NCI-H526 treated with DMSO at 0.1 percent for 48 hours (cell line): Measurements from ENCODE around the gene SELENOP.
"Not testable (repeated sequence)": the region's sequence is repeated elsewhere in the genome, so short reads cannot be mapped to it uniquely, and the experiment has no call there.

Experiments used
- DNase-seq: peaks from one replicate; lab custom pipeline; 2025; lab: John Stamatoyannopoulos, UW

Gene SELENOP

GRCh38 chr5:42826757-42827515 is 15.2 kb upstream of the SELENOP start:
- no peak for DNase-seq

GRCh38 chr5:42825422-42826148 is 13.9 kb upstream of the SELENOP start:
- DNase-seq, result no peak

- no peak for DNase-seq
Observed at GRCh38 chr5:42824347-42824976, 12.8 kb upstream of the SELENOP start.

GRCh38 chr5:42822548-42822947 is 10.9 kb upstream of the SELENOP start:
- no peak for DNase-seq

- DNase-seq, result no peak
Observed at GRCh38 chr5:42819745-42820144, 8.1 kb upstream of the SELENOP start.

GRCh38 chr5:42816546-42816945 is 4.9 kb upstream of the SELENOP start:
- DNase-seq, result not testable (repeated sequence)

GRCh38 chr5:42813533-42813932 is 1.8 kb upstream of the SELENOP start:
- DNase-seq, result no peak

GRCh38 chr5:42812620-42813019 is 928 bp upstream of the SELENOP start:
- DNase-seq, result no peak

GRCh38 chr5:42810834-42811590 is 680 bp downstream of the SELENOP start:
- DNase-seq, result no peak

- no peak for DNase-seq
Observed at GRCh38 chr5:42808888-42809611, 2.6 kb downstream of the SELENOP start.

GRCh38 chr5:42807722-42808447 is 3.8 kb downstream of the SELENOP start:
- DNase-seq, result no peak

- DNase-seq, result no peak
Observed at GRCh38 chr5:42806701-42807262, 4.9 kb downstream of the SELENOP start.

- no peak for DNase-seq
Observed at GRCh38 chr5:42806004-42806700, 5.5 kb downstream of the SELENOP start.

GRCh38 chr5:42804717-42805339 is 6.9 kb downstream of the SELENOP start:
- DNase-seq, result no peak

- no peak for DNase-seq
Observed at GRCh38 chr5:42801516-42802166, 10.1 kb downstream of the SELENOP start.

- DNase-seq, result no peak
Observed at GRCh38 chr5:42800748-42801330, 10.9 kb downstream of the SELENOP start.

- no peak for DNase-seq
Observed at GRCh38 chr5:42799668-42800114, 12.0 kb downstream of the SELENOP start.

GRCh38 chr5:42799241-42799608 is 12.5 kb downstream of the SELENOP start:
- no peak for DNase-seq
